ENCODE data around the gene PGM2. TPM values are rescaled to one million over a fixed set of nuclear protein-coding genes. Genes with fewer than 3 reads are reported as not detected.

Gene PGM2
- total RNA-seq, 2 donors from 2014 or later = 21.5 to 25.1 TPM

DNA sequence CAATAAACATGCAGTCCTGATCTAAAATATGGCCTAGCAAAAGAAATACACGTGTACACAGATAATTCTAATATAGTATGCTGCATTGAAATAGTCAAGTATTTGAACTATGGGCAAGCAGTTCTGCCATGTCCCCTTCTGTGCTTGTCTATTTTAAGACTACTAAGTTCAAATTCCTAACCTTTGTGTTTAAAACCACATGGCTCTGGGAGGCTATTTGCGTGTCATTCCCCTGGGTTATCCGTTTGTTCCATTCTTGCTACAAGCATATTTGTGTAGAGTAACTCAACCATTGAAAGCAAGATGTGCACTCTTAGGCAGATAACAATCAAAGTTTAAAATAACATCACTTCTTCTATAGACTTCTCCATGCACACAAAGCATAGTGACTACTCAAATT lies 39.0 kb downstream of the PGM2 start:
- Mint-ChIP-seq H3K9me3 (peaks cover 11% of the 10 kb centered on the region), H3K27me3 (ENCODE audit: insufficient read depth) (no peaks in the 10 kb centered on the region), H3K4me1 (no peaks in the 10 kb centered on the region), H3K27ac (no peak overlapping the region), H3K4me3 (no peak overlapping the region), H3K36me3 (ENCODE audit: low read depth) (peaks cover 32% of the 10 kb centered on the region)
- peaks cover 11% of the 10 kb centered on the region for H3K36me3 ChIP-seq (ENCODE audit: control insufficient read depth, insufficient read depth, low read length)
- no peak overlapping the region for H3K27ac ChIP-seq (ENCODE audit: low read depth, low read length)
- H3K27me3 ChIP-seq (ENCODE audit: control insufficient read depth, insufficient read depth, low read length, poor library complexity, severe bottlenecking) = no peaks in the 10 kb centered on the region
- no peak overlapping the region for H3K4me3 ChIP-seq (ENCODE audit: low read length)
- no peak for TF ChIP-seq CTCF (conservative IDR thresholded peaks at IDR 0.05)
- DNase-seq = no peak
- no peaks in the 10 kb centered on the region for H3K4me1 ChIP-seq (ENCODE audit: control insufficient read depth, insufficient read depth, low read length)
- WGBS, 2 experiments (ENCODE audit: insufficient coverage in 1 of 2, insufficient read length in 1 of 2) = 100% methylated on average over 3 of the region's 3 CpGs; no CpG with 5 or more reads in 1 of the 2 experiments
- no peaks in the 10 kb centered on the region for H3K9me3 ChIP-seq (ENCODE audit: control insufficient read depth, low read length)
- H3K9ac ChIP-seq (ENCODE audit: extremely low read depth, low read length, poor library complexity, severe bottlenecking) = no peak overlapping the region

DNA sequence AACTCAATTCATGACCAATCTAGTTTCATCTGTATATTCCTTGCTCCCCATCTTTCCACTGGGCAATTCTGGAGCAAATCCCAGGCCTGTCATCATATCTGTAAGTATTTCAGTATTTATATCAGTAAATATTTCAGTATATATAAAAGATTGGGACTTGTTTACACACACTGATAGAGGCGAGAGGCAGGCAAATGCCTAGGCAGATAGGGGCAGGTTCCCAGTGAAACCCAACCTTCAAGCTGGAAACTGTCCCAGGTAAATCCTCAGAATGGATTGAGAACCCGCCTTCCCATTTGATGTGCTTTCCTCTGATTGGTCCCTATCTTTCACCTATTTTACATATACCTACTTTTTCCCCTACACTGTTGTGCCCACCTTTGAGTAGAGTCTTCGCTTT lies 40.6 kb downstream of the PGM2 start:
- H3K9ac ChIP-seq (ENCODE audit: extremely low read depth, low read length, poor library complexity, severe bottlenecking) = no peak overlapping the region
- Mint-ChIP-seq H3K4me3 (no peak overlapping the region), H3K27me3 (ENCODE audit: insufficient read depth) (no peaks in the 10 kb centered on the region), H3K9me3 (peaks cover 11% of the 10 kb centered on the region), H3K36me3 (ENCODE audit: low read depth) (peaks cover 38% of the 10 kb centered on the region), H3K4me1 (no peaks in the 10 kb centered on the region), H3K27ac (no peak overlapping the region)
- no peaks in the 10 kb centered on the region for H3K4me1 ChIP-seq (ENCODE audit: control insufficient read depth, insufficient read depth, low read length)
- no peaks in the 10 kb centered on the region for H3K9me3 ChIP-seq (ENCODE audit: control insufficient read depth, low read length)
- H3K4me3 ChIP-seq (ENCODE audit: low read length) = no peak overlapping the region
- no peaks in the 10 kb centered on the region for H3K27me3 ChIP-seq (ENCODE audit: control insufficient read depth, insufficient read depth, low read length, poor library complexity, severe bottlenecking)
- TF ChIP-seq CTCF (conservative IDR thresholded peaks at IDR 0.05) = no peak
- no peak overlapping the region for H3K27ac ChIP-seq (ENCODE audit: low read depth, low read length)
- whole genome bisulfite sequencing, 2 experiments (ENCODE audit: insufficient coverage in 1 of 2, insufficient read length in 1 of 2) = 93 to 95% methylated on average over 2 to 3 of the region's 3 CpGs
- H3K36me3 ChIP-seq (ENCODE audit: control insufficient read depth, insufficient read depth, low read length) = peaks cover 3% of the 10 kb centered on the region
- no peak for DNase-seq

- Histone ChIP-seq H3K36me3 (ENCODE audit: control insufficient read depth, insufficient read depth, low read length) (no peaks in the 10 kb centered on the region), H3K27ac (ENCODE audit: low read depth, low read length) (no peak overlapping the region), H3K9ac (ENCODE audit: extremely low read depth, low read length, poor library complexity, severe bottlenecking) (no peak overlapping the region), H3K27me3 (ENCODE audit: control insufficient read depth, insufficient read depth, low read length, poor library complexity, severe bottlenecking) (no peaks in the 10 kb centered on the region), H3K4me3 (ENCODE audit: low read length) (no peak overlapping the region), H3K9me3 (ENCODE audit: control insufficient read depth, low read length) (no peaks in the 10 kb centered on the region), H3K4me1 (ENCODE audit: control insufficient read depth, insufficient read depth, low read length) (no peaks in the 10 kb centered on the region)
- TF ChIP-seq CTCF (conservative IDR thresholded peaks at IDR 0.05) = no peak
- Mint-ChIP-seq H3K4me1 (no peaks in the 10 kb centered on the region), H3K27me3 (ENCODE audit: insufficient read depth) (no peaks in the 10 kb centered on the region), H3K9me3 (peaks cover 11% of the 10 kb centered on the region), H3K4me3 (no peak overlapping the region), H3K27ac (no peak overlapping the region), H3K36me3 (ENCODE audit: low read depth) (peaks cover 33% of the 10 kb centered on the region)
- no peak for DNase-seq
- 89 to 90% methylated on average over 4 of the region's 4 CpGs for WGBS, 2 experiments (ENCODE audit: insufficient coverage in 1 of 2, insufficient read length in 1 of 2)
Measured at GRCh38 chr4:37868238-37868637, 41.8 kb downstream of the PGM2 start.
